HG03442 (cell line): ENCODE data around the gene ZFP36.

Source experiments
- ATAC-seq: cut with Tn5 transposase; IDR thresholded peaks from one replicate; pipeline ENCODE4 v1.9.1; 2021; ENCODE audit warnings: mild to moderate bottlenecking, moderate library complexity; ENCODE audit not compliant: unreplicated experiment

ZFP36 gene

DNA sequence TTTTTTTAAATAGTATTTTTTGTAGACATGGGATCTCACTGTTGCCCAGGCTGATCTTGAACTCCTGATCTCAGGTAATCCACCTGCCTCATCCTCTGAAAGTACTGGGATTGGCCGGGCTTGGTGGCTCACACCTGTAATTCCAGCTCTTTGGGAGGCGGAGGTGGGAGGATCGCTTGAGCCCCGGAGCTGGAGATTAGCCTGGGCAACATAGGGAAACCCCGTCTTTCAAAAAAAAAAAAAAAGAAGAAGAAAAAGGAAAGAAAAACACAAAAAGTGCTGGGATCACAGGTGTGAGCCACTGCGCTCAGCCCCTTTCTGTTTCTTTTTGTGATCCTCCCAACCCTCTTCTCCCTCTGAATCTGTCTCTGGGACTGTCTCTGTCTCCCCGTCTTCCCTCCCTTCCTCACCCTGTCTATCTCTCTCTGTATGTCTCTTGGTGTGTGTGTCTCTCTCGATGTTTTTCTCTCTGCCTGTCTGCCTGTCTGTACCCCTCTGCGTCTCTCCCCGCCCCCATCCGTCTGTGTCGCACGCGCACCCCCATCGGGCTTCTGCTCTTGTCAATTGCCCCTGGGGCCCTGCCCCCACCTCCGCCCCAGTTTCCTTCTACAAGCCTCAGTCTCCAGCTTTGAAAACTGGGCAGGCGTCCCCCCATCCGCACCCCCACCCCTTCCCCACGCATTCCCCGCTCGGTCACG, 540 bp upstream of the ZFP36 start:
- ATAC-seq: no peak

DNA sequence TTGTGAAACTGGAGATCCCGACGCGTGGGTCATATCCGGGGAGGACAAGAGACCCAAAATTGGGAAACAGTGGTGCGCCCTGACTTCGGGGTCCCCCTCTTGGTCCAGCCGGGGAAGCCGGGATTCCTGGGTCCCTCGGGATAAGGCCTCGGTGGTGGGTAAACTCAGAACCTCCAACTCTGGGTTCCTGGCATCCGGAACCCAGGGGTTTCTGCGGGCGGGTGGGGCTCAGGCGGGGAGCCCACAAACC, 688 bp downstream of the ZFP36 start:
- ATAC-seq: no peak

DNA sequence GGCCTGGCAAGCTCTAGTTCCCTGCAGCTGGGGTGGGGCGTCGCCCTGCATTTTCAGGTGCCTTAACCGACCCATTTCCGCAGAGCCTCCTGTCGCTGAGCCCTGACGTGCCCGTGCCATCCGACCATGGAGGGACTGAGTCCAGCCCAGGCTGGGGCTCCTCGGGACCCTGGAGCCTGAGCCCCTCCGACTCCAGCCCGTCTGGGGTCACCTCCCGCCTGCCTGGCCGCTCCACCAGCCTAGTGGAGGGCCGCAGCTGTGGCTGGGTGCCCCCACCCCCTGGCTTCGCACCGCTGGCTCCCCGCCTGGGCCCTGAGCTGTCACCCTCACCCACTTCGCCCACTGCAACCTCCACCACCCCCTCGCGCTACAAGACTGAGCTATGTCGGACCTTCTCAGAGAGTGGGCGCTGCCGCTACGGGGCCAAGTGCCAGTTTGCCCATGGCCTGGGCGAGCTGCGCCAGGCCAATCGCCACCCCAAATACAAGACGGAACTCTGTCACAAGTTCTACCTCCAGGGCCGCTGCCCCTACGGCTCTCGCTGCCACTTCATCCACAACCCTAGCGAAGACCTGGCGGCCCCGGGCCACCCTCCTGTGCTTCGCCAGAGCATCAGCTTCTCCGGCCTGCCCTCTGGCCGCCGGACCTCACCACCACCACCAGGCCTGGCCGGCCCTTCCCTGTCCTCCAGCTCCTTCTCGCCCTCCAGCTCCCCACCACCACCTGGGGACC, 1.2 kb downstream of the ZFP36 start:
- ATAC-seq: no peak

DNA sequence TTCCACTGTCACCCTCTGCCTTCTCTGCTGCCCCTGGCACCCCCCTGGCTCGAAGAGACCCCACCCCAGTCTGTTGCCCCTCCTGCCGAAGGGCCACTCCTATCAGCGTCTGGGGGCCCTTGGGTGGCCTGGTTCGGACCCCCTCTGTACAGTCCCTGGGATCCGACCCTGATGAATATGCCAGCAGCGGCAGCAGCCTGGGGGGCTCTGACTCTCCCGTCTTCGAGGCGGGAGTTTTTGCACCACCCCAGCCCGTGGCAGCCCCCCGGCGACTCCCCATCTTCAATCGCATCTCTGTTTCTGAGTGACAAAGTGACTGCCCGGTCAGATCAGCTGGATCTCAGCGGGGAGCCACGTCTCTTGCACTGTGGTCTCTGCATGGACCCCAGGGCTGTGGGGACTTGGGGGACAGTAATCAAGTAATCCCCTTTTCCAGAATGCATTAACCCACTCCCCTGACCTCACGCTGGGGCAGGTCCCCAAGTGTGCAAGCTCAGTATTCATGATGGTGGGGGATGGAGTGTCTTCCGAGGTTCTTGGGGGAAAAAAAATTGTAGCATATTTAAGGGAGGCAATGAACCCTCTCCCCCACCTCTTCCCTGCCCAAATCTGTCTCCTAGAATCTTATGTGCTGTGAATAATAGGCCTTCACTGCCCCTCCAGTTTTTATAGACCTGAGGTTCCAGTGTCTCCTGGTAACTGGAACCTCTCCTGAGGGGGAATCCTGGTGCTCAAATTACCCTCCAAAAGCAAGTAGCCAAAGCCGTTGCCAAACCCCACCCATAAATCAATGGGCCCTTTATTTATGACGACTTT, 2.0 kb downstream of the ZFP36 start:
- ATAC-seq: no peak

DNA sequence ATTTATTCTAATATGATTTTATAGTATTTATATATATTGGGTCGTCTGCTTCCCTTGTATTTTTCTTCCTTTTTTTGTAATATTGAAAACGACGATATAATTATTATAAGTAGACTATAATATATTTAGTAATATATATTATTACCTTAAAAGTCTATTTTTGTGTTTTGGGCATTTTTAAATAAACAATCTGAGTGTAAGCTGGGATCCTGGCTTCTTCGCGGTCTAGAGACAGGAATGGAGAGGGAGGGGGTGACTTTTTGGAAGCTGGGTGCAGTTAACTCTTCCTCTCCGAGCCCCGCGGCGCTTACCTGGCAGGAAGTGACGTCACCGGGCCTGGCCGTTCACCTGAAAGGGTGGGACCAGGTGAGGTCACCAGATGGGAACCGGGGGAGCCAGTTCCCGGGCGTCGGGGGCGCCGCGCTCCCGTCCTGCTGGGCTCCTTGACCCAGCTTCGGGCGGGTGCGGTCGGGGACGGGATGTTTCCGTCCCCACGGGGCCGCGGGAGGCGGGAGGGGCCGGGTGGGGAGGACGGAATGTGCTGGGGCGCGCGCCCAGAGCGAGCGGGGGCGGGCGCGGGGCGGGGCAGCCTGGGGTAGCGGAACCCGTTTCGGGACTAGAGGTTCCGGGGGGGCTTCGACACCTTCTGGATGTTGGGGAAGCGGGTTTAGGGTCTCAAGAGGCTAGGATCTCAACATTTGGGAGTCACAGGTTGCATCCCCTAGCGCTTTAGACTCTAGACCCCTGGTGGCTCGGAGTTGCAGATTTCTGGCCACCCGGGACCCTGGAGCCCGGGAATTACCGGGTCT, 2.8 kb downstream of the ZFP36 start:
- ATAC-seq: no peak

DNA sequence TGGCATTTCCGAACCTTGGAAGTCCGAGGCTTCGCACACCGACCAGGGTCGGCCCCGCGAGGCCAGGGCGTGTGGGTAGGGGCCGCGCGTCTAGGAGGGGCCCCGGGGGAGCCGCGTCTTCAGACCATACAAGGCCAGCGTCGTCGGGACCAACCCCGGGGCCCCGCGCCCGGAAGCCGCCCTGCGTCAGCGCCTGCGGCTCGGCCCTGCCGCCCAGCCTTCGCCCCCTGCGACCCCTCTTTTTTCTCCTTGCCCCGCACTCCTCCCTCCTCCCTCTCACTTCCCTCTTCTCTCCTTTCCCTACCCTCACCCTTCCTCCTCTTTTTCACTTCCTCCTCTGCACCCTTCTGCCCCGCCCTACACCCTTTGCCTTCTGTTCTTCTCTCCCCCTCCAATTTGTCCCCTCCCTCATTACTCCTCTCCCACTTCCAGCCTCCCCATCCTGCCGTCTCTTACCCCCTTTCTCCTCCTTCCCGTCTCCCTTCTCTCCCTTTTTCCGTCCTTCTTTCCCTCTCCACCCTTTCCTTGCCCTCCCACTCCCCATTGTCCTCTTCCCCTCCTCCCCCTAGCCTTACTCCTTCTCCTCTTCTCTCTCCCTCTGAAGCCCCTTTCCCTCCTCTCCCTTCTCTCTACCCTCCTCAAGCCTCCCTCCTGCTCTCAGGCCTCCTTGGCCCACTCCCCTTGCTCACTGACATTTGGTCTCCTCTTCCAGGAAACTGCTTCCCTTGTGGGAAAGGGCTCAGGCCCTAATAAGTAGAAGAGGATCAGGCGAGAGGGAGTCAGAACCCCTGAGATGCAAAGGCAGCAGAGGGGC, 3.6 kb downstream of the ZFP36 start:
- no peak for ATAC-seq

DNA sequence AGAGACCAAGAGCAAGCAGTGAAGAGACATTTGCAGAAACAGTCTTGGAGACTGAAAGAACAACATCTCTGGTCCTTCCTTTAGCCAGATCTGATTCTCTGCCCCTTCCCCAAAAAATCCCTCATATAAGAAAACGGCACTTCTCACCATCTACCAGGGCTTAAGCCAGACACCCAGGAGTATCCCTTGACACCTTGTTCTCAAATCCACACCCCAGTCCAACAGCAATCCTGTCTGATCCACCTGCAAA, 4.1 kb downstream of the ZFP36 start:
- ATAC-seq: no peak

DNA sequence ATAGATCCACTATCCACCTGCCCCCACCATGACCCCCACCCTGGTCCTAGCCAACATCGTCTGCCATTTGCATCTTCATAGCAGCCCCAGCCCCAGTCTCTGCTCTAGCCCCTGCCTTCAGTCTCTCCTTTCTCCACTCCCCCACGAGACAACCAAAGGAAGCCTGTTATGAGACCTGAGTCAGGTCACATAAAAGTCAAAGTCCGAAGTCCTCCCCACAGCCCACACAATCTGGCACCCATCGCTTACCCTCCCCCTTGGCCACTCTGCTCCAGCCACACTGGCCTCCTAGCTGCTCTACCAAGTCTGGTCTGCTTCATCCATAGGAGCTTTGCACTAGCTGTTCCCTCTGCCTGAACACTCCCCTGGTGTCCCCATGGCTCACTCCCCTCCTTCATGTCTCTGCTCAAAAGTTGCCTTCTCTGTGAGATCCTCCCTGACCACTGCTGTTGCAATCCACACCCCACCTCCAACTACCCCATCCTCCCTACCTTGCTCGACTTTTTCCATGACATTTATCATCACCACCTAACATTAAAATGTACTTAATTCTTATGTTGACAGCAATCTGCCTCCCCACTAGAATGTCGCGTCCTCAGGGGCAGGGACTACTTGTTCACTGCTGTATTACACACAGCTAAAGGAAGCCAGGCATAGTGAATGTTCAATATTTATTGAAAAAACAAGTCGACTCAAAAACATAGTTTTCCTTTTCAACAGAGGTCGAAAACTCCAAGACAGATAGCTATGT, 4.6 kb downstream of the ZFP36 start:
- ATAC-seq: no peak

DNA sequence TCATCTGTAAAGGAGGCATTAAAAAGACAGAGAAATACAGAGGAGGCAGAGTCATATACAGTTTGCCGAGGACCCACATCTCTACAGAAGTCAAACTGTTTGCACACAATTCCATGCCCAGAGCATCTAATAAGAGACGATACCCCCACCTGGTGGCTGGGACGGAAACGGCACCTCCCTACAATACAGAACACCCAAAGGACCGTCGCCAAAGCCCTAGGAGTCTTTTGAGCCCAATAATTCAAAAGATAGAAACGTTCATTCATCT, 5.1 kb downstream of the ZFP36 start:
- ATAC-seq: peak; percentile 16

DNA sequence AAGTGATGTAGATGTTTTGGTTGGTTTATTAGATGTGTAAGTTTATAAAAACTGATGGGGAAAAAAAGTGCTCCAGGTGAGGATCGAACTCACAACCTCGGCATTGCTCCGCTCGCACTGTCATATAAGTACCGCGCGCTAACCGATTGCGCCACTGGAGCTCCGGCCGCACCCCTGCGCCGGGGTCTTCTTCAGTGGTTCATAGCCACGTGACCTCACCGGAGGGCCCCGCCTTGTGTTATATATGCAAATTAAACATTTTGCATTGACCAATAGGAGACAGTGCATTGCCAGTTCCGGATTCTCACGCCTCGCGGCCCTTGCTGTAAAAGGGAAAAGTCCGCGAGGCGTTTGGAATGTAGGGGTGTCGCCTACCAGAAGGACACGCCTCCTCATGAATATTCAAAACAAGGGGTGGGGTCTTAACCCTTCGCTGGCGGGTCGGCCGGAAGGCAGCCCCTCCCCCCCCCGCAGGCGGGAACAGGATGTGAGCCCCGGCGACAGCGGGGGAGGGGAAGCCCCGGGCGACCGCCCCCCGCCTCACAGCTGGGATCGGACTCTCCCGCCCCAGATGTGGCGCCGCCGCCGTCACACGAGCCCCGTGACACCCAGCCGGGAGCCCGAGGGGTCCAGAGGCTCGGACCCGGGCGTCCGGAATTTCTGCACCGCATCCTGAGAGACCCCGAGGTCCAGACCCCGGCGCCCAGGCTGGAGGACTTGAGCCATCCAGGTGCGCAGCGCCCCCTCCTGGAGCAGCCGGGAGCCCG, 5.6 kb downstream of the ZFP36 start, which contains the start of gene PLEKHG2:
Gene PLEKHG2 (plus strand): TSS at position 570 of the 767 bp plus-strand sequence. CDS start 1,418 bp downstream, outside the sequence.
- peak; percentile 49 for ATAC-seq

DNA sequence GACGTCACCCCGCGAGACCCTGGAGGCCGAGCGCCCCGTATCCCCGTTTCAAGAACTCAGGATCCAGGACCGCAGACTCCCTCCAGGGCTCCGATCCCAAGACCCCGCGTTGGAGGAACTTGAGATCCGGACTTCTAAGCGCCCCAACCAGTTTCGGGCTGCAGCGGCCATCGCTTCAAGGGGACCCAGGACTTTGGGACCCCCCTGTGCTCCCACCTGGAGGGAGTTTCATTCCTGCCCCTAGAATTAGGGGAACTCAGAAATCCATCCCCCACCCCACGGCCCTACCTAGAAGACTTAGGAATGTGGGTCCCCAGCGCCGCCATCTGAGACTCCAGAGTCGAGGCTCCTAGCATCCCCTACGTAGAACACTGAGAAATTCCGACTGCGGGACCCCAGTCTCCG, 6.2 kb downstream of the ZFP36 start:
- no peak for ATAC-seq

DNA sequence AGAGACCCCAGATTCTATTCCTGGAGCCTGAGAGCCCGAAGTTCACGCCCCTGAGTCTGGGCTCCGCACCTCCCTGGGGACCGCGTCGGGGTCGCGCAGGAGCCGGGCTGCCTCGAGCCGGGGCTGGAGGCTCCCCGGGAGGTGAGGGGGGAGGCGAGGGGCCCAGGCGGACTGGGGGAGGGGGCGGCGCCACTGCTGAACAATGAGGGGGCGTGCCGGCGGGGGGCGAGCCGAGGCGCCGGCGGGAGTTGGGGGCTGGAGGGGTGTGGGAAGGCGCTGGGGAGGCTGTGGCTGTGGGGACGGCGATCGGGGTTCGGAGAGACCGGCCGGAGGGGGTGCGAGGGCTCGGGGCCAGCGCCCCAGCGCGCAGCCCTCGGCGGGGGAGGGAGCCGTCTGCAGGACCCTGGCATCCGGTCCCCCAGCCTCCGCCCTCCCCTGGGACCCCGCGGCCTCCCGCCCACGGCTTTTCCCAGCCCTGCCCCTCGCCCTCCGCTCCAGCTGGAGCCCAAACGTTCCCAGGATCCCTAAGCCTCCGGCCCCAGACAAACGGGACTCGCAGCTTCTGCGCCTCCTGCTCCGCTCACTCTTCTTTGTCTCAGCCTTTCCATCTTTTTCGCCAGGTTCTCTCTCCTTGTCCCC, 6.7 kb downstream of the ZFP36 start:
- no peak for ATAC-seq

DNA sequence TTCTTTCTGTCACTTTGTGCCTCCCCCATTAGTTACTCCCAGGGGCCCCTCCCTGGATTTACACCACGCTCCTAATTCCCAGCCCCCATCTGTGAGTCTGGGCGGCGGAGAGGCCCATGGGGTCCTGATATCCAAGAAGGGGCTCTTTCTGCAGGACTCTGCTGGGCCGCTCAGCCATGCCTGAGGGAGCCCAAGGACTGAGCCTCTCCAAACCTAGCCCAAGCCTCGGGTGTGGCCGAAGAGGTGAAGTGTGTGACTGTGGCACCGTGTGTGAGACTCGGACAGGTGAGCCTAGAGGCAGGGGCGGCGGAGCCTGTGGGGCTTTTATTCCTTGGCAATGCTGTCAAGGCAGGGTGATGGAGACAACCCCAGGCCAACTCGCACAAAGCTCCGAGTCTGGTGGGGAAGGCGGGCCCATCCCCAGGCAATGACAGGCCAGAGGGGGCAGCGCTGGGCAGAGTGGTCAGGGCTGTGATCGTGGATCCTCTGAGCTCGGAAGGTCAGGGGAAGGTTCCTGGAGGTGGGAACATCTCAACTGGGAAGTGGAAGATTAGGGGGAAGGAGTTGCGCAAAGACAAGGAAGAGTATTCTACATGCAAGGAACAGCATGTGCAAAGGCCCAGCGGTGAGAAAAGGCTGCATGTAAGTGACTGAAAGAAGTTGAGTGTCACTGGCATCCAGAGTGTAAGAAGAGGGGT, 7.4 kb downstream of the ZFP36 start:
- no peak for ATAC-seq

DNA sequence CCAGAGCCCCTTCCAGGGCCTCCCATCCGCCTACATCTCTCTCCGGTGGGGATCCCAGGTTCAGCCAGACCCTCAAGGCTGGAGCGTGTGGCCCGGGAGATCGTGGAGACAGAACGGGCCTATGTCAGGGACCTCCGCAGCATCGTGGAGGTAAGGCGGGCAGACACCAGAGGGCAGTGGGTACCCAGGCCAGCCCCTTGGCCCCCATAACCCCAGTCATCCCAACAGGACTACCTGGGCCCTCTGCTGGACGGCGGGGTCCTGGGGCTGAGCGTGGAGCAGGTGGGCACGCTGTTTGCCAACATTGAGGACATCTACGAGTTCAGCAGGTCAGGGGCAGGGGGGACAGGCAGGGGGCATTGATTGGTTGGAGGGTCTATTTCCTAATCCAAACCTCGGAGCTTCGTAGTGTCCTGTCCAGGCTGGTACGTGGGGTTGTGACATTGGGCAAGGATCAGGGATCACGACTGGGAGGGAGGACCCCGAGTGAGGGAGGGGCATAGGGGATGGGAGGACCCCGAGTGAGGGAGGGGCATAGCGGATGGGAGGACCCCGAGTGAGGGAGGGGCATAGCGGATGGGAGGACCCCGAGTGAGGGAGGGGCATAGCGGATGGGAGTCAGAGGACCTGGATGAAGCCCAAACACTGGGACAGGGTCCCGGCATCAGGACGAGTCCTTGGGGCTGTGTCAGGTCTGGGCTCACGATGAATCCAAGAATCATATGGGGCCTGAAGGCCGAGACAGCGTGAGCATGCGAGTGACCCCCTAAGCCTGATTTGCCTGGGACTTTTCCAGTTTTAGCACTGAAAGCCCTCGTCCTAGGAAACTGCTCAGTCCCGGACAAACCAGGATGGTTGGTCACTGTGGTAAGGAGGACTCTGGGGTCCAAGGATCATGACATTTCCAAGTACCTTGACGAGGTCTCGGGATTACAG, 8.7 kb downstream of the ZFP36 start:
- ATAC-seq: no peak

DNA sequence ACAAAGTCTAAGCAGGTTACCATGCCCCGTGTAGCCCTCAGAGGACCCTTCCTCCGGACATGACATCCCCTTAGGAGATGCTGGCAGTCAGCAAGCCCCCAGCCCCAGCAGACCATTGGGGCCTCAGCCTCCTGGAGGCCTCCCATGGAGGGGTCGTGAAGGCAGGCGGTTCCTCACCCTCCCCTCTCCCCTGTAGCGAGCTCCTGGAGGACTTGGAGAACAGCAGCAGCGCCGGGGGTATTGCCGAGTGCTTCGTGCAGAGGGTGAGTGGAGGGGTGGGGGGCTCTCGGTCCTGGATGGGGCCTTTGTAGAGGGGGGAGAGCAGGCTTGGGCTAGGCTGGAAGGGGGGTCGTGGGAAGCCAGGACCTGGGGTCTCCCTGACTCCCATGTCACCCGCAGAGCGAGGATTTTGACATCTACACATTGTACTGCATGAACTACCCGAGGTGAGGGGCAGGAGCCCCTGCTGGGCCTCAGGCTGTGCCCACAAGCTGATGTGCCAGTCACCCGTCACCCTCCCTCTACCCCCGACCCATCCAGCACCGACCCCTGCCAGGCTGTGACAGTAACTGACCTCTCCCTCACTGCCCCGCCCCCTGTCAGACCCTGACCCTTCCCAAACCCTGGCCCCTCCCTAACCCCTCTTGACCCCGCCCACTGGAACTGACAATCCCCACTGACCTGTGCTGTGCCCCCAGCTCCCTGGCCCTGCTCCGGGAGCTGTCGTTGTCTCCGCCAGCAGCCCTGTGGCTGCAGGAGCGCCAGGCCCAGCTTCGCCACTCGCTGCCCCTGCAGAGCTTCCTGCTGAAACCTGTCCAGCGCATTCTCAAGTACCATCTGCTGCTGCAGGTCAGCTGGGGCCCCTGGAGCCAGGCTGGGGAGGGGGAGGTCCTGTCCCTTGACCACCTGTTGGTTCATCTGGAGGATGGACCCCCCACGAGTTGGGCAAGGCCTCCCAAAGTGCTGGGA, 9.8 kb downstream of the ZFP36 start:
- ATAC-seq: no peak
